Regular cardiac myocyte (primary cell): ENCODE measurements around the gene CDIPT. TPM values are rescaled to one million over a fixed set of nuclear protein-coding genes. Genes with fewer than 3 reads are reported as not detected.

Experiments used
- total RNA-seq: library from RNA; depleted of rRNA; stranded (reverse); fragments of >200 nt; gene quantifications from 2 replicates; pipeline ENCODE4 v1.2.3, GENCODE V29; 2014

CDIPT gene, protein sequence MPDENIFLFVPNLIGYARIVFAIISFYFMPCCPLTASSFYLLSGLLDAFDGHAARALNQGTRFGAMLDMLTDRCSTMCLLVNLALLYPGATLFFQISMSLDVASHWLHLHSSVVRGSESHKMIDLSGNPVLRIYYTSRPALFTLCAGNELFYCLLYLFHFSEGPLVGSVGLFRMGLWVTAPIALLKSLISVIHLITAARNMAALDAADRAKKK
- total RNA-seq = 86.8 and 102 TPM in 2 replicates

GRCh38 chr16:29862884-29863668 is at the start of gene CDIPT:
Gene CDIPT, minus strand, starts transcription at chr16:29863226. Its CDS starts 369 bp downstream, at chr16:29862857.

DNA sequence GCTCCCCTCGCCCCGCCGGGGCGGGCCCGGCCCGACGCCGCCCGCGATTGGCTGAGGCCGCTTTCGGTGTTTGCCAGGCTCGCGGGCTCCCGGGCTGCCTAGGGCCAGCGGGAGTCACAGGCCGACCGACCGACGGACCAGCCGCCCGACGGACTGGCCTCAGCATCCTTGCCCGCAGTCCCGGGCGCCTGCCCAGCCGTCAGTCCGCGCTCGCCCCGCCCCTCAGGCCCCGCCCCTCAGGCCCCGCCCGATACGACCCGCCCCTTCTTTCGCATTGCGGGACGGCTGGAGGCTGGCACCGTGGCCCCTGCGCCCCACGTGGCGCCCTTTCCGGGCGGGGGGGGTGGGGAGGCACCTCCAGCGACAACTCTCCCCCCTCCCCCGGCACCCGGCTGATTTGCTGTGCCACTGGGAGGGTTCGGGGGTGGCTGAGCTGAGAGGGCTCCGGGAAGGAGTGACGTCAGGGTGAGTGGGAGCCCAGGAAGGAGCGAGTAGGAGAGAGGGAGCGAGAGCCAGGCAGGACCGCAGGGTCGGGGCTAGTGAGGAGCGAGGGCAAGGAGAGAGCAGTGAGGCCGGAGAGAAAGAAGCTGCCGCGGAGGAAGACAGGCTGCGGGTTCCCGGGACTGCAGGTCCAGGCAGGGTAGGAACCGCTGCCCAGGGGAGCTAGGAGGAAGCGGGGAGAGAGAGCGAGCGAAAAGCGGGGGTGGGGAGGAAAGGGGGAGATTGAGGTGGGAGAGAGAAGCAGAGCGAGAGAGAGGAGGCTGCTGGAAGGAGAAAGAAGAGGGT is 37.3 kb upstream of the CDIPT start, which contains the start of gene ASPHD1:
ASPHD1 (plus strand) TSS at position 387 of the 786 bp plus-strand sequence. CDS start 484 bp downstream, outside the sequence.

DNA sequence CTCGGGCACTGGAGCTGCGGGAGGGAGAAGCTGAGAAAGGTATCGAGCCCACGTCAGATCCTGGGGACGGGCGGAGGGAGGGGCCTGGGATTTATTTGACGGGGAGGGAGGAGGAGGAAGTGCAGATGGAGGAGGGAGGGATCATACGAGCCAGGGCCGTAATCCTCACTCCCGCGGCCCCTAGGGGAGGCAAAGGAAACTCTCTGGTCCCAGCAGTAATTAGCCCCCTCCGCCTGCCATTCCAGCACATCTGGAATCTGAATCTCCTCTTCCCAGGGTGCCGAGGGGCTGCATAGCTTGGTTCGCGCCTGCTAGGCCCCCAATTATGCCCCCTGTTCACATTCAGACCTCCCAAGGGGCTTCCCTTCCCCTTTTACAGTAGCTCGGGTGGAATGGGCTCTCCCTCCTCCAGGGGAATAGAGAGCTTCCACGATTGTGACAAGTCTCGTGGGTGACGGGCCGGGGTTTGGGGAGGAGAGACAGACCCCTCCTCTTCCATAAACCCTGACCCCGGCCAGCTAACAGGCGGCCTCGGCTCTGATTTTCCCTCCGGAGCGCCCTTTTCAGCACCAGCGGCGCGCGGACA is 36.6 kb upstream of the CDIPT start, which contains the start of gene SEZ6L2:
SEZ6L2 (minus strand) TSS at position 35 of the 586 bp plus-strand sequence. CDS start 531 bp downstream, outside the sequence.

DNA sequence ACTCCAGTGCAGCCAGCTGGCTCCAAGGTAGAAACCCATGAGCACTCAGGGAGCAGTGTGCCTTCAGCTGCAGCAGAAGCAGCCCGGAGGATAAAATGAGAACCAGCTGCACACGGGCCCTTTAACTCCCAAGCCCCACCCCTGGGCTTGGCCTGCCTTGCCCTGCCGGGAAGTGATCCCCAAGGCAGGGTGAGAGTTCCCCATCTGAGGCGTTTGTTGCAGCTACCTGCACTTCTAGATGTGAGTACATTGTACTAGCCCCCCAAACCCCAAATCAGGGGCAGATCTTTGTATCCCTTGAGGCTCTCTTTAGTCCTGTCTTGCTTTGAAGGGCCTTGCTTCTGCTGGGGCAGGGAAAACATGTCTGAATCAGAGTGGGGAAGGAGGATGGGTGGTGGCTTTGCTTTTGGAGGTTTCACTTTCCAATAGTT is 42.7 kb downstream of the CDIPT start, which contains the start of gene MVP:
MVP (plus strand) TSS at position 192 of the 431 bp plus-strand sequence. CDS start 10,088 bp downstream, outside the sequence.

DNA sequence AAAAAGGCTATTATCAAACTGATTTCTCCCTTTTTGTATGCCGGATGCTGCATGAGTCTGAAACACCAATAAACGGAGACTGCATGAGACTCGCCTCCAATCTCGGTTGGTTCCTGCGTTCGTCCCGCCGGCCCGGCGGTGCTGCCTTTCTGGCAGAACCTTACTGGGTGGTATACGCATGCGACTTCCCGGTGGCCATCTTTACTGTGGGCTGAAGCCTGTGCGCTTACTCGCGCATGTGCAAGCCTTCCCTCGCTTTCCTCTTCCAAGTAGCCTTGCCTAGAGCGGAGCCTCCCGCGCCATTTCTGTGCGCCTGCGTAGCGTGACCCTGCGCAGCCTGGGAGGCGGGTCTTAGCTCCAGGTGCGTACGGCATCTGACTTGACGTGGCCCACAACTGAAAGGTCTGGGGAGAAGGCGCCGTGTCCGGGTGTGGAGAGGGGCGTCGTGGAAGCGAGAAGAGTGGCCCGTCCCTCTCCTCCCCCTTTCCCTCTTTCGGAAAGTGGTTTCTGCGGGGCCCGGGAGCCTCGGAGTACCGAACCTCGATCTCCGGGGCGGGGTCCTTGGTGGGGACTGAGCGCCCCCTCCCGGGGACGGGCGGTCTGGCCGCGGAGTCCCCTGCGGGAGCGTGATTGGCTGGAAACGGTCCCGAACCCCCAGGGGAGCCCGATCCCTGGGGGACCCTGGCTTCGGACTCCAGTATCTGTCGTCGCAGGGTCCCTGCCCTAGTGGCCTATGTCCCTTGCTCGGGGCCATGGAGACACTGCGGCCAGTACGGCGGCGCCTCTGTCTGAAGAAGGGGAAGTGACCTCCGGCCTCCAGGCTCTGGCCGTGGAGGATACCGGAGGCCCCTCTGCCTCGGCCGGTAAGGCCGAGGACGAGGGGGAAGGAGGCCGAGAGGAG is 47.0 kb downstream of the CDIPT start, which contains the start of gene PAGR1:
PAGR1 (plus strand) TSS at position 360 of the 901 bp plus-strand sequence; CDS start at position 734, 374 bp downstream.

DNA sequence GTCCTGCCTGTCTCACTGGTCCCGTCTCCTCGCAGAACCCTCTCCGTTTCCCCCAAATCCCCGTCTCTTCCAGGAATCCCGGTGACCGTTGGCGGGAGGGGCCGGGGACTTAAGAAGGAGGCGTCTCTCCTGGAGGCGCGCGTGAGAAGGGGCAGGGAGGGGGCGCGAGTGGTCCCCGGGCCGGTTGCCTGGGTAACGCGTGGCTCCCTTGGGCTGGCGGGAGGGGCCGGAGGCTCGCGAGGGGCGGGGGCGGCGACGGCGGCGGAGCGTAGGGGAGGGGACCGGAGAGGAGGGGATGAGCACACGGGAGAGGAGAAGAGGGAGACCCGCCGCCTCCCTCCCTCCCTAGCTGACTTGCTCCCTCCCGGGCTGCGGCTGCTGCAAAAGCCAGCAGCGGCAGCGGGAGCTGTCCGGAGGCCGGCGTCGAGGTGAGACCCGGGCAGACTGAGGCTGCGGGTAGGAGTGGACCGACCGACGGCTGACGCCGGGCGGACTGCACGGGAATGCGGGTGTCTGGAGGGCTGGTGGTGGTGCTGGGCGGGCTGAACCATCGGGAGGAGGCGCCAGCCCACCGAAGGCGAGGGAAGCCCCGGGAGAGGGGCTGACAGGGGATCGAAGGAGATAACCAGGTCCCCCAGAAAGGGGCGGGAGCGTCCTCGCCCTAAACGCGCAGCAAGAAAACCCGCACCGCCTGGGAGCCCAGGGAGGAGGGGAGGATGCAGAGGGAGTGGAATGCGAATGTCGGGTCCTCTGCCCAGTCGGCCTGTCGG is 50.9 kb downstream of the CDIPT start, which contains the start of gene PRRT2:
PRRT2 (plus strand) TSS at position 298 of the 770 bp plus-strand sequence. CDS start 862 bp downstream, outside the sequence.

Other genes starting within 250 kb of the CDIPT start
- not detected in 2 replicates for gene SPN, start 200.0 kb downstream of the CDIPT start, total RNA-seq
- gene QPRT, start 184.0 kb downstream of the CDIPT start, total RNA-seq = 10.9 and 22.8 TPM in 2 replicates
- not detected in 2 replicates for gene C16orf54, start 117.2 kb downstream of the CDIPT start, total RNA-seq
- not detected in 2 replicates for gene ZG16, start 85.0 kb downstream of the CDIPT start, total RNA-seq
- 15.2 and 94.1 TPM in 2 replicates for gene KIF22, start 72.5 kb downstream of the CDIPT start, total RNA-seq
- gene MAZ, start 56.7 kb downstream of the CDIPT start, total RNA-seq = 87.7 and 188 TPM in 2 replicates
- 0.58 and 3.1 TPM in 2 replicates for gene PRRT2, start 51.0 kb downstream of the CDIPT start, total RNA-seq
- gene PAGR1, start 47.1 kb downstream of the CDIPT start, total RNA-seq = 12.7 and 32.4 TPM in 2 replicates
- gene MVP, start 42.8 kb downstream of the CDIPT start, total RNA-seq = 188 and 263 TPM in 2 replicates
- gene SEZ6L2, start 36.3 kb upstream of the CDIPT start, total RNA-seq = 3.5 and 10.4 TPM in 2 replicates
- 13.0 and 15.3 TPM in 2 replicates for gene ASPHD1, start 37.3 kb upstream of the CDIPT start, total RNA-seq
- gene KCTD13, start 63.0 kb upstream of the CDIPT start, total RNA-seq = 5.2 and 7.0 TPM in 2 replicates
- 72.7 and 84.9 TPM in 2 replicates for gene TMEM219, start 98.9 kb upstream of the CDIPT start, total RNA-seq
- 54.1 and 74.6 TPM in 2 replicates for gene TAOK2, start 110.6 kb upstream of the CDIPT start, total RNA-seq
- 5.1 and 15.0 TPM in 2 replicates for gene HIRIP3, start 132.4 kb upstream of the CDIPT start, total RNA-seq
- 19.4 and 20.5 TPM in 2 replicates for gene INO80E, start 133.0 kb upstream of the CDIPT start, total RNA-seq
- under 0.01 TPM in 1 of 2 replicates, not detected in the other for gene DOC2A, start 147.8 kb upstream of the CDIPT start, total RNA-seq
- gene C16orf92, start 160.0 kb upstream of the CDIPT start, total RNA-seq = not detected in 2 replicates
- 0.19 TPM in 1 of 2 replicates, not detected in the other for gene TLCD3B, start 168.0 kb upstream of the CDIPT start, total RNA-seq
- gene ALDOA, start 202.5 kb upstream of the CDIPT start, total RNA-seq = 670 and 1,196 TPM in 2 replicates
- gene PPP4C, start 212.8 kb upstream of the CDIPT start, total RNA-seq = 149 and 295 TPM in 2 replicates
- 0.19 and 0.28 TPM in 2 replicates for gene TBX6, start 228.7 kb upstream of the CDIPT start, total RNA-seq
- 10.4 and 18.3 TPM in 2 replicates for gene YPEL3, start 233.0 kb upstream of the CDIPT start, total RNA-seq